Fibroblast of skin of left biceps (primary cell): ENCODE results near the gene PWP2.
"Not testable (repeated sequence)": the region's sequence is repeated elsewhere in the genome, so short reads cannot be mapped to it uniquely, and the experiment has no call there.

Source experiments
- DNase-seq, 2 experiments: peaks; one replicate each; pipeline ENCODE4 v3.0.0-alpha.2; 2013; ENCODE audit warnings: low read depth in 2 of 2

PWP2 gene

GRCh38 chr21:44138039-44138438, 30.8 kb downstream of the PWP2 start:
- not testable (repeated sequence) for DNase-seq

GRCh38 chr21:44139787-44140551, 32.8 kb downstream of the PWP2 start:
- DNase-seq = not testable (repeated sequence)

GRCh38 chr21:44140552-44140932, 33.3 kb downstream of the PWP2 start:
- DNase-seq = not testable (repeated sequence)

- not testable (repeated sequence) for DNase-seq
Measured at GRCh38 chr21:44142470-44142869, 35.3 kb downstream of the PWP2 start.

- not testable (repeated sequence) for DNase-seq
Measured at GRCh38 chr21:44143380-44143779, 36.2 kb downstream of the PWP2 start.

- not testable (repeated sequence) for DNase-seq
Measured at GRCh38 chr21:44143996-44144395, 36.8 kb downstream of the PWP2 start.

- not testable (repeated sequence) for DNase-seq
Measured at GRCh38 chr21:44144784-44145602, 37.8 kb downstream of the PWP2 start.

- not testable (repeated sequence) for DNase-seq
Measured at GRCh38 chr21:44145616-44146015, 38.4 kb downstream of the PWP2 start.

- DNase-seq = not testable (repeated sequence)
Measured at GRCh38 chr21:44147108-44147507, 39.9 kb downstream of the PWP2 start.

GRCh38 chr21:44150255-44150654, 43.1 kb downstream of the PWP2 start:
- not testable (repeated sequence) for DNase-seq

GRCh38 chr21:44153214-44153888, 46.2 kb downstream of the PWP2 start:
- not testable (repeated sequence) for DNase-seq

- DNase-seq = not testable (repeated sequence)
Measured at GRCh38 chr21:44153889-44154228, 46.7 kb downstream of the PWP2 start.

GRCh38 chr21:44154816-44155230, 47.6 kb downstream of the PWP2 start:
- not testable (repeated sequence) for DNase-seq

- DNase-seq = not testable (repeated sequence)
Measured at GRCh38 chr21:44155231-44155993, 48.2 kb downstream of the PWP2 start.

GRCh38 chr21:44155994-44156380, 48.8 kb downstream of the PWP2 start:
- DNase-seq = not testable (repeated sequence)

GRCh38 chr21:44157439-44158081, 50.4 kb downstream of the PWP2 start:
- DNase-seq = not testable (repeated sequence)

GRCh38 chr21:44158082-44158468, 50.9 kb downstream of the PWP2 start:
- not testable (repeated sequence) for DNase-seq

GRCh38 chr21:44159349-44160297, 52.4 kb downstream of the PWP2 start:
- not testable (repeated sequence) for DNase-seq

GRCh38 chr21:44160298-44160672, 53.1 kb downstream of the PWP2 start:
- not testable (repeated sequence) for DNase-seq

- not testable (repeated sequence) for DNase-seq
Measured at GRCh38 chr21:44160821-44161220, 53.6 kb downstream of the PWP2 start.
